Mammary epithelial cell (primary cell): ENCODE measurements around the gene TRMT10A.

ENCODE experiments used
- CTCF ChIP-seq, 2 donors: IDR thresholded peaks in 1 of 2; conservative IDR thresholded peaks in 1 of 2; 2 replicates each; pipeline ENCODE4 v1.5.1; 2011 to 2012; ENCODE audit warnings: inconsistent platforms in 2 of 2, low read length in 2 of 2, mild to moderate bottlenecking in 2 of 2, control low read depth in 1 of 2, low read depth in 1 of 2; ENCODE audit not compliant: insufficient read depth in 1 of 2; ENCODE audit errors: extremely low read depth in 1 of 2
- EZH2 ChIP-seq: IDR thresholded peaks from 2 replicates; pipeline ENCODE4 v1.6.1; 2012; ENCODE audit warnings: low read length, inconsistent platforms, borderline replicate concordance

DNA sequence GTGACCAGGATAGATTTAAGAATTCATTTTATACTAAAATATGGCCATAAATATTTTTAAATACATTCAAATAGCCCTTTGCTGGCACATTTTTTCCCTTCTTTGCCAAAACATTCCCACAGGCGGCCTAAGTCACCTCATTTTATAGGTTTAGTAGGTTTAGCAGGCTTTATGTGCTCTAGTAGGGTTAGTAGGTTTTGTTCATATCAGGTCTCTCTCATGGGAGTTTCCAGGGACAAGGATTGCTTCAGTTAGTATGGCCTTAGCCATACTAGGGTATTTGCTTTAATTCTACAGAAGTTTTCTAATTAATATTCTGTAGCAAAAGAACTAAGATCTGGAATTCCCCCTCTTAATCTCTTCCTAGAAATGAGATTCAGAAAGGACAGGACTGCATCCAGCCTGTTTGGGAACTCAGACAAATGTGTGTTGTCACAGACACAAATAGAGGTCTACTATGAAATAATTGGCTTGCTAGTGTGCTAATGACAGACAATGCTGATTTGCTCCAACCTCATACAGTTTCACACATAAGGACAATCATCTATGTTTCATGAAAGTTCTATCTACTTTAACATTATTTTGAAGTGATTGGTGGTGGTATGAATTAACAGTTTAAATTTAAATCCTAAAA is 10.0 kb upstream of the TRMT10A start:
- no peak for TF ChIP-seq EZH2
- TF ChIP-seq CTCF (conservative IDR thresholded peaks at IDR 0.05 in 1 of 2, IDR thresholded peaks at IDR 0.05 in 1 of 2; ENCODE audit: extremely low read depth in 1 of 2, insufficient read depth in 1 of 2, low read depth in 1 of 2, low read length in 2 of 2) = no peak
